Suprapubic skin (tissue), 4 donors: ENCODE data around the gene ENTPD5. TPM values are rescaled to one million over a fixed set of nuclear protein-coding genes. Genes with fewer than 3 reads are reported as not detected.

Source experiments
- DNase-seq, 2 donors: peaks; one replicate each; pipeline ENCODE4 v3.0.0-alpha.2; 2019; ENCODE audit warnings: low spot score in 2 of 2
- H3K27ac ChIP-seq: fragments of 200-600 bp; sonication (generic); one replicate; pipeline ENCODE4 v1.5.1; 2019
- H3K27me3 ChIP-seq: fragments of 200-600 bp; sonication (generic); one replicate; pipeline ENCODE4 v1.5.1; 2019
- H3K36me3 ChIP-seq: fragments of 200-600 bp; sonication (generic); one replicate; pipeline ENCODE4 v1.5.1; 2019
- H3K4me1 ChIP-seq: fragments of 200-600 bp; sonication (generic); one replicate; pipeline ENCODE4 v1.5.1; 2019
- H3K4me3 ChIP-seq: fragments of 200-600 bp; sonication (generic); one replicate; pipeline ENCODE4 v1.5.1; 2019; ENCODE audit warnings: mild to moderate bottlenecking
- H3K9me3 ChIP-seq: fragments of 200-600 bp; sonication (generic); one replicate; pipeline ENCODE4 v1.5.1; 2019
- EP300 ChIP-seq: sonication (generic); formaldehyde crosslinking; IDR thresholded peaks from one replicate; pipeline ENCODE4 v1.6.1; 2017; ENCODE audit warnings: antibody characterized with exemption
- POLR2A ChIP-seq, 2 donors: fragments of 450-650 bp; IDR thresholded peaks; one replicate each; pipeline ENCODE4 v1.6.1; 2017; ENCODE audit warnings: antibody characterized with exemption in 2 of 2, mild to moderate bottlenecking in 2 of 2, moderate library complexity in 2 of 2
- POLR2AphosphoS5 ChIP-seq, 3 donors: sonication (generic); formaldehyde crosslinking; IDR thresholded peaks; one replicate each; pipeline ENCODE4 v1.6.1; 2017; ENCODE audit warnings: antibody characterized with exemption in 3 of 3
- WGBS: methylation state at CpG from one replicate; pipeline ENCODE4 v1.1.5; 2018; 5-methylcytosine and 5-hydroxymethylcytosine counted together
- total RNA-seq, 4 donors: library from RNA; depleted of rRNA; stranded (reverse); fragments of >200 nt; gene quantifications; one replicate each; pipeline ENCODE4 v1.1.0, GENCODE V29; 2016
- TF ChIP-seq, protein P1 (sequence below), 2 donors: fragments of 200-600 bp in 1 of 2; fragments of 450-650 bp in 1 of 2; sonication (generic) in 1 of 2; IDR thresholded peaks; one replicate each; pipeline ENCODE4 v1.5.1; 2016 to 2019; ENCODE audit warnings: antibody characterized with exemption in 2 of 2, mild to moderate bottlenecking in 1 of 2, moderate library complexity in 1 of 2

Gene ENTPD5
- total RNA-seq, 4 donors from 2014 or later = 9.2 to 18.4 (median 11.6) TPM

DNA sequence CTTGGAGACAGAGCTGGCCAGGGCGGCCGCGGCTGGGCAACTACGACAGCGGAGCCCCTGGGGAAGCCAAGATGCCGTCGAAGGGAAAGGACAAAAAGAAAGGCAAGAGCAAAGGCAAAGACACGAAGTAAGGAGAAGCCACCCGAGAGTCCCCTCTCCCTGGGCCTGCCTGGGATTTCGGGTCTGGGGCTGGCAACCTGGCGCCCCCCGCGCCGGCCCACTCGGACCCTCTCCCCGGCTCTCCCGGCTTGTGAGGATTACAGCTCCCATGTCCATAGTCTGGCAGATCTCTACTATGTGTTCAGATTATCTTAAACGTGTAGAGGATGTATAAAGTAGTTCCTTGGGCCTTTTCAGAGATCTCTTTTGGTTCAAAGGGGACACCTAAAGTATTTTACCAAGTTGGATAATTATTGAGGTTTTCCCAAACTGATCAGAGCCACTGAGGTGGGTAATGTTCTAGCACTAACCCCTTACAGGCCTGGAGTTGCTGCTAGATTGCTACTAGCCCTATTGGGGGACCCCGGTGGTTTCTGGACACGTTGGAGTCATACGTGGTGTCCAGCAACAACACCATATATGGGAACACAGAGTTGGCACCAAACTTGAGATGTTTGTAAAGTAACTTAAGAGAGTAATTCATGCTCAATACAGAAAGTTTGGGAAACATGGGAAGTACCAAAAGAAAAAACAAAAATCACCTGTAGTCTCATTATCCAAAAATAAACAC, 485 bp upstream of the ENTPD5 start:
- H3K4me3 ChIP-seq = peak overlapping the region; percentile 91
- no peak for TF ChIP-seq EP300
- TF ChIP-seq POLR2AphosphoS5 (IDR thresholded peaks at IDR 0.05) = no peak
- no peak for TF ChIP-seq POLR2A (IDR thresholded peaks at IDR 0.05)
- TF ChIP-seq, protein P1, sequence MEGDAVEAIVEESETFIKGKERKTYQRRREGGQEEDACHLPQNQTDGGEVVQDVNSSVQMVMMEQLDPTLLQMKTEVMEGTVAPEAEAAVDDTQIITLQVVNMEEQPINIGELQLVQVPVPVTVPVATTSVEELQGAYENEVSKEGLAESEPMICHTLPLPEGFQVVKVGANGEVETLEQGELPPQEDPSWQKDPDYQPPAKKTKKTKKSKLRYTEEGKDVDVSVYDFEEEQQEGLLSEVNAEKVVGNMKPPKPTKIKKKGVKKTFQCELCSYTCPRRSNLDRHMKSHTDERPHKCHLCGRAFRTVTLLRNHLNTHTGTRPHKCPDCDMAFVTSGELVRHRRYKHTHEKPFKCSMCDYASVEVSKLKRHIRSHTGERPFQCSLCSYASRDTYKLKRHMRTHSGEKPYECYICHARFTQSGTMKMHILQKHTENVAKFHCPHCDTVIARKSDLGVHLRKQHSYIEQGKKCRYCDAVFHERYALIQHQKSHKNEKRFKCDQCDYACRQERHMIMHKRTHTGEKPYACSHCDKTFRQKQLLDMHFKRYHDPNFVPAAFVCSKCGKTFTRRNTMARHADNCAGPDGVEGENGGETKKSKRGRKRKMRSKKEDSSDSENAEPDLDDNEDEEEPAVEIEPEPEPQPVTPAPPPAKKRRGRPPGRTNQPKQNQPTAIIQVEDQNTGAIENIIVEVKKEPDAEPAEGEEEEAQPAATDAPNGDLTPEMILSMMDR (IDR thresholded peaks at IDR 0.05) = no peak
- H3K27ac ChIP-seq = peak overlapping the region; percentile 98
- H3K27me3 ChIP-seq = no peaks in the 10 kb centered on the region
- H3K36me3 ChIP-seq = no peaks in the 10 kb centered on the region
- peaks cover 12% of the 10 kb centered on the region for H3K4me1 ChIP-seq
- 12% methylated on average over 4 of the region's 21 CpGs for WGBS
- H3K9me3 ChIP-seq = no peaks in the 10 kb centered on the region
- no peak for DNase-seq

DNA sequence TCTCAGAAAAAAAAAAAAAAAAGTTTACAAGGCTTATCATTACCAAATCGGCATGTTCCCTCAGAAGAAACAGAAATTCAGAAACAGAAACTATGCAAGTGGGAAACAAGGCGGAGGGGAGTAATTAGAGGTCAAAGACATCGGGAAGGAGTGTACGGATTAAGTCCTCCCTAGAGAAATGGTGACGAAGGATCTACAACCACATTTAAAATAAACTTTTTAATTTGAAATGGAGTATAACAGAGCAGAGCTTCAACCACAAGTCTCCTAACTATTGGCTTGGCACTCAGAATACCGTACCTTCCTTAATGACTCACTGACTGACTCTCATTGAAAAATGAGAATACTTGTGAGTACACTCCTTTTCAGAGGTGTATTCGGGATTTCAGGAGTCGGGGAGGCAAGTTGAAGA, 908 bp downstream of the ENTPD5 start:
- 0% methylated on average over 8 of the region's 8 CpGs for WGBS
- DNase-seq = no peak
- TF ChIP-seq POLR2AphosphoS5 (IDR thresholded peaks at IDR 0.05) = no peak
- TF ChIP-seq, protein P1 (IDR thresholded peaks at IDR 0.05) = no peak
- TF ChIP-seq POLR2A (IDR thresholded peaks at IDR 0.05) = no peak
- TF ChIP-seq EP300 = no peak

DNA sequence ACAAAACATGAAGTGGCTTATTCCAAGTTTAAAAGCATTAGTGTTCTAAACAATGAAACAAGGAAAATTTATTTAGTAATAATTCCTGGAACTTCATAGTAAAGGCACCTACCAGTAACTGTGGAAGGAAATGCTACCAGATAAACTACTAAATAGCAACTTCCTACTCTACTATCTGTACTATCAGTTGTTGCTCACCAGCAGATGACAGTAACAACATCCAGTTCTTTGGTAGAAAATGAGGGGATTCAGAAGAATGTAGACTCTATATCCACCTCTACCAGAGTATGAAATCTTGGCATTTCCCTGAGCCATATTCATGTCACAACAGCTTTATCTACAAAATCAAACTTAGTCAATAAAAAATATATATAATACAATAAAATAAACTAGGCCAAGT, 3.1 kb downstream of the ENTPD5 start:
- H3K4me3 ChIP-seq = no peak overlapping the region
- peaks cover 14% of the 10 kb centered on the region for H3K36me3 ChIP-seq
- peaks cover 12% of the 10 kb centered on the region for H3K4me1 ChIP-seq
- H3K9me3 ChIP-seq = no peaks in the 10 kb centered on the region
- no peak for DNase-seq
- no peaks in the 10 kb centered on the region for H3K27me3 ChIP-seq
- no peak overlapping the region for H3K27ac ChIP-seq
- TF ChIP-seq EP300 (no peak), POLR2AphosphoS5 (IDR thresholded peaks at IDR 0.05) (no peak), POLR2A (IDR thresholded peaks at IDR 0.05) (no peak)
- TF ChIP-seq, protein P1 (IDR thresholded peaks at IDR 0.05) = no peak

More for the DNA sequence above, 908 bp downstream of the ENTPD5 start:
- H3K27me3 ChIP-seq = no peaks in the 10 kb centered on the region
- peak overlapping the region; percentile 98 for H3K27ac ChIP-seq
- H3K9me3 ChIP-seq = no peaks in the 10 kb centered on the region
- H3K4me1 ChIP-seq = peaks cover 12% of the 10 kb centered on the region
- peaks cover 7% of the 10 kb centered on the region for H3K36me3 ChIP-seq
- H3K4me3 ChIP-seq = peak overlapping the region; percentile 91

DNA sequence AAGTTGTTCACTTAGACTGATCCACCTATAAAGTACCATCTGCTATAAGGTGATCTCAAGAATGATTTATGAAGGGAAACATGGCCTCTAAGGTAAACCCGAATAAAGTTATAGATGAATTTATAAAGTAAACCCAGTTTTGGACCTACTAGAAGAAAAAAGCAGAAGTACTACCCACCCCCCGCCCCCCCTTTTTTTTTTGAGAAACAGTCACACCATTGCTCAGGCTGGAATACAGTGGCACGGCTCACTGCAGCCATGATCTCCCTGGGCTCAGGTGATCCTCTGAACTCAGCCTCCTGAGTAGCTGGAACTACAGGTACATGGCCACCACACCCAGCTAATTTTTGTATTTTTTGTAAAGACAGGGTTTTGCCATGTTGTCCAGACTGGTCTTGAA, 3.9 kb downstream of the ENTPD5 start:
- TF ChIP-seq EP300 (no peak), POLR2A (IDR thresholded peaks at IDR 0.05) (no peak)
- Histone ChIP-seq H3K4me1 (peaks cover 12% of the 10 kb centered on the region), H3K9me3 (no peaks in the 10 kb centered on the region), H3K27ac (no peak overlapping the region), H3K36me3 (peaks cover 22% of the 10 kb centered on the region), H3K4me3 (no peak overlapping the region), H3K27me3 (no peaks in the 10 kb centered on the region)
- no peak for DNase-seq
- WGBS = 68% methylated on average over 3 of the region's 3 CpGs

DNA sequence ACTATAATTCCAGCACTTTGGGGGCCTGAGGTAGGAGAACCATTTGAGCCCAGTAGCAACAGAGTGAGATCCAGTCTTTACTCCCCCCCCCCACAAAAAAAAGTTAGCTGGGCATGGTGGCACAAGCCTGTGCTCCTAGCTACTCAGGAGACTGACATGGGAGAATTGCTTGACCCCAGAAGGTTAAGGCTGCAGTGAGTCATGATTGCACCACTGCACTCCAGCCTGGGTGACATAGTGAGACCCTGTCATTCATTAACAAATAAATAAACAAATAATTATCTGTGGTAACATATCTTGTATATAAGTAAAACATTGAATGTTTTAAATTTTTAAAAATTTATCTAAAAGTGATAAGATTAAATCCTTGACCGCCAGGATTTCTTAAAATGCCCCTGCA, 4.8 kb downstream of the ENTPD5 start:
- Histone ChIP-seq H3K36me3 (peaks cover 31% of the 10 kb centered on the region), H3K27ac (no peak overlapping the region), H3K27me3 (no peaks in the 10 kb centered on the region), H3K9me3 (no peaks in the 10 kb centered on the region), H3K4me3 (no peak overlapping the region), H3K4me1 (peaks cover 6% of the 10 kb centered on the region)
- WGBS = 92% methylated on average over 1 of the region's 1 CpG
- TF ChIP-seq POLR2A (IDR thresholded peaks at IDR 0.05) (no peak), POLR2AphosphoS5 (IDR thresholded peaks at IDR 0.05) (no peak), EP300 (no peak)
- TF ChIP-seq, protein P1 (IDR thresholded peaks at IDR 0.05) = no peak
- DNase-seq = no peak
